RWPE1 (cell line): Measurements from ENCODE around the gene ST7.

Experiments used
- CTCF ChIA-PET: fragments of 350-600 bp; sonication (Branson Sonifier 250); formaldehyde crosslinking; extraction: SDS; loops from one replicate; lab custom pipeline; 2021; lab: Yijun Ruan, JAX
- POLR2A ChIA-PET: fragments of 400-600 bp; formaldehyde crosslinking; extraction: SDS; loops from one replicate; lab custom pipeline; 2020; ENCODE audit warnings: antibody characterized with exemption; ENCODE audit not compliant: low non-redundant PET; lab: Yijun Ruan, JAX
- DNase-seq: peaks from one replicate; pipeline ENCODE4 v3.0.0; 2012; ENCODE audit warnings: low spot score
- H3K27ac ChIP-seq: fragments of 450-650 bp; 2 replicates; pipeline ENCODE4 v1.5.1; 2017
- TF ChIP-seq, protein P1 (sequence below): fragments of 450-650 bp; conservative IDR thresholded peaks from 2 replicates; pipeline ENCODE4 v1.5.1; 2017; ENCODE audit warnings: low read depth, mild to moderate bottlenecking

Gene ST7

DNA sequence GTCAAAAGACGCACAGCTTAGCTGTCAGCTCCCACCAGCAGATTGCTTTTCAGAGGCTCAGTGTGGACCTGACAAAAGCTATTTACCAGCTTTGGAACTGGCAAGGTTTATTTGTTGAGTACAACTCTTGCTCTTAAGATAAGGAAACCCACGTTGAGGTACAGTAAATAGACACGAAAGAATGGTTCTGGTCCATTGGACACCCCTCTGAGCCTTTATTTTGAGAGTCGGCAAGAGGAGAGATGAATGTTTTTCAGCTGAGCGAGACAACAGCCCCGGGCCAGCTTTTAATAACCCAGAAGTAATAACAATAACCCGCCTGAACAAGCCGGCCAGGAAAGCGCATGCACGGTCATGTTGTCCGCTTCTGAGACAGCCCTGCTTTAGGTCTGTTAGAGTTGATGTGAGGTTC is 320.5 kb downstream of the ST7 start:
- TF ChIP-seq, protein P1, sequence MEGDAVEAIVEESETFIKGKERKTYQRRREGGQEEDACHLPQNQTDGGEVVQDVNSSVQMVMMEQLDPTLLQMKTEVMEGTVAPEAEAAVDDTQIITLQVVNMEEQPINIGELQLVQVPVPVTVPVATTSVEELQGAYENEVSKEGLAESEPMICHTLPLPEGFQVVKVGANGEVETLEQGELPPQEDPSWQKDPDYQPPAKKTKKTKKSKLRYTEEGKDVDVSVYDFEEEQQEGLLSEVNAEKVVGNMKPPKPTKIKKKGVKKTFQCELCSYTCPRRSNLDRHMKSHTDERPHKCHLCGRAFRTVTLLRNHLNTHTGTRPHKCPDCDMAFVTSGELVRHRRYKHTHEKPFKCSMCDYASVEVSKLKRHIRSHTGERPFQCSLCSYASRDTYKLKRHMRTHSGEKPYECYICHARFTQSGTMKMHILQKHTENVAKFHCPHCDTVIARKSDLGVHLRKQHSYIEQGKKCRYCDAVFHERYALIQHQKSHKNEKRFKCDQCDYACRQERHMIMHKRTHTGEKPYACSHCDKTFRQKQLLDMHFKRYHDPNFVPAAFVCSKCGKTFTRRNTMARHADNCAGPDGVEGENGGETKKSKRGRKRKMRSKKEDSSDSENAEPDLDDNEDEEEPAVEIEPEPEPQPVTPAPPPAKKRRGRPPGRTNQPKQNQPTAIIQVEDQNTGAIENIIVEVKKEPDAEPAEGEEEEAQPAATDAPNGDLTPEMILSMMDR: no peak
- CTCF ChIA-PET: interaction anchor here (0.6 to 0.9 kb wide), 2 partner anchors 57 to 343 kb away, joined by 4 to 5 read pairs; no protein-coding TSS in a partner anchor
- POLR2A ChIA-PET: no interaction called here
- peak; percentile 56 for DNase-seq
- no peak overlapping the region for H3K27ac ChIP-seq

DNA sequence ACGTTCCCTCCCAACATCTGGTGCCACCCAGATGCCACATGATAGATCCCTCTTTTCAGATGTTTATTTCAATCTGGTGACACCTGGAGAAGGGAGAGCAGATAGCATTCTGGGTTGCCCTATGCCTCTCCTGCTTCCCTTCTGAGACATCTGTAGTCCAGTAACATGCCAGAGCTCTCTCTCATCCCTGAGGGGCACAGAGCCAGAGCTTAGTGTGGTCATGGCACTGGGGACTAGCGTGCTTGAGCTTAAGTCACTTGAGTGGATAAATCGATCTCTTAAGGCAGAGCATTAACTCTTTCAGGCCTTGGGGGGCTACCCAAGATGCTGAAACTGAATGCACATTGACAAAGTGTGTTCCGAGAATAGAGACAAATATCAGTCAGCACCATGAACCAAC is 321.6 kb downstream of the ST7 start:
- TF ChIP-seq, protein P1: no peak
- no peak overlapping the region for H3K27ac ChIP-seq
- POLR2A ChIA-PET: no interaction called here
- CTCF ChIA-PET: interaction anchor here (0.6 to 0.9 kb wide), 2 partner anchors 338 to 344 kb away, joined by 3 to 4 read pairs; no protein-coding TSS in a partner anchor
- DNase-seq: no peak

DNA sequence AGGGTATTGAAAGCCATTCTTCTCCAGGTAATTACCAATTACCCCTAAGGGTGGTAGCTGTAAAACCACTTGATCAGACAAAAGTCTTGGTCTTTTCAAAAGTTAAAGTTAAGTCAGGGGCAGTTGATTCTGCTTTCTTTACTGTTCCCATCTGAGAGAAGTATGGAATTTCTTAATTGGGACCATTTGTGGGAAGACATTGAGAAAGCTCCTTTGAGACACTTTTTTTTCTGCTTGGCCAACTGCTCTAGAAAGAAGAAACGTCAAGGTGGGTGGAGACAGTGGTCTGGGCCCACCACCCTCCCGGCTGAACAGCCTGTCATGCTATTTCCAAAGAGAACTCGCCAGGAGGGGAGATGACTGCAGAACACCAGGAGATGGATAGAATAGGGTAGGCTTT is 324.3 kb downstream of the ST7 start:
- POLR2A ChIA-PET: no interaction called here
- TF ChIP-seq, protein P1: no peak
- no peak overlapping the region for H3K27ac ChIP-seq
- CTCF ChIA-PET: no interaction called here
- no peak for DNase-seq

DNA sequence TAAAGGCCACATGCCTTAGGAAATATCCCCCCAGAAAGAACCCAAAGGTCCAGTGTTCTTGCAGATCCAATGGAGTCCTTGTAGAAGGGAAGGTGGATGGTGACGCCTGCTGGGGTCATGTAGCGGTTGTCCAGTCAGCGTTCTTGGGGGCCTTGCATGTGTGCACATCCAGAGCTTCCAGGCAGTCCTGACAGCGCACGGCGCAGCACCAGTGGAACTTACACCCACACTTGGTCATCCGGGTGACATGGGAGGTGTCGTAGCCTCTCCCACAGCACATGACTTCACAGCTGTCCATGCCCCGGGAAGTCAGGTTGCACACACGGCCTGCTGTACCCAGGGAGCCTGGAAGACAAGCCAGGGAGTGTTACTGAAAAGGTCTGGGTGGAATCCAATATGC is 324.7 kb downstream of the ST7 start:
- H3K27ac ChIP-seq: no peak overlapping the region
- POLR2A ChIA-PET: no interaction called here
- CTCF ChIA-PET: no interaction called here
- TF ChIP-seq, protein P1: no peak
- DNase-seq: no peak

DNA sequence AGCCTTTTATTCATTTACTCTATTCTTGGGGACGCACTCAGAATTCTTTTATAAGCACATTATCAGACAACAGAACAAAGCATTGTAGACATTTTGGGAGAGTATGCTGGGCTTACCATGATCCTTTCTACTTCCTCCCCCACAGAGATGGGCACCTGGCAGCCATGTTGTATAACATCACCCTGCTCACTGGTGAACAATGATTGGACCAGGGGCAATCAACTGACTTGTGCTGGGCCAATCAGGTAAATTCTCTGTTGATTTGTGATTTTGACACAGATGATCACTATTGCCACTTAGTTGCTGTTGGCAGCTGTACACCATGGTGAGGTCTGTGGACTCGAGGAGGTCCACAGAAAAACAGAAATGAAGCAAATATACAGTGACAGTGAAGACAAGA is 325.9 kb downstream of the ST7 start:
- ChIA-PET POLR2A (no interaction called here), CTCF (interaction anchor here (0.7 kb wide), 1 partner anchor 106 kb away, joined by 5 read pairs; no protein-coding TSS in a partner anchor)
- no peak overlapping the region for H3K27ac ChIP-seq
- TF ChIP-seq, protein P1: no peak
- DNase-seq: no peak
